Erythroblast (primary cell): ENCODE measurements around the gene ZSCAN10.
"Not testable (repeated sequence)": the region's sequence is repeated elsewhere in the genome, so short reads cannot be mapped to it uniquely, and the experiment has no call there.

ENCODE experiments used
- DNase-seq, 2 experiments: peaks; one replicate each; lab custom pipeline; 2025; lab: John Stamatoyannopoulos, UW
- GATA1 ChIP-seq: IDR thresholded peaks from 2 replicates; pipeline ENCODE4 v1.6.1; 2011; ENCODE audit warnings: low read depth, mild to moderate bottlenecking, control low read depth, low read length, moderate library complexity
- POLR2A ChIP-seq: IDR thresholded peaks from 2 replicates; pipeline ENCODE4 v1.6.1; 2011; ENCODE audit warnings: mild to moderate bottlenecking, low read length

The ZSCAN10 gene

DNA sequence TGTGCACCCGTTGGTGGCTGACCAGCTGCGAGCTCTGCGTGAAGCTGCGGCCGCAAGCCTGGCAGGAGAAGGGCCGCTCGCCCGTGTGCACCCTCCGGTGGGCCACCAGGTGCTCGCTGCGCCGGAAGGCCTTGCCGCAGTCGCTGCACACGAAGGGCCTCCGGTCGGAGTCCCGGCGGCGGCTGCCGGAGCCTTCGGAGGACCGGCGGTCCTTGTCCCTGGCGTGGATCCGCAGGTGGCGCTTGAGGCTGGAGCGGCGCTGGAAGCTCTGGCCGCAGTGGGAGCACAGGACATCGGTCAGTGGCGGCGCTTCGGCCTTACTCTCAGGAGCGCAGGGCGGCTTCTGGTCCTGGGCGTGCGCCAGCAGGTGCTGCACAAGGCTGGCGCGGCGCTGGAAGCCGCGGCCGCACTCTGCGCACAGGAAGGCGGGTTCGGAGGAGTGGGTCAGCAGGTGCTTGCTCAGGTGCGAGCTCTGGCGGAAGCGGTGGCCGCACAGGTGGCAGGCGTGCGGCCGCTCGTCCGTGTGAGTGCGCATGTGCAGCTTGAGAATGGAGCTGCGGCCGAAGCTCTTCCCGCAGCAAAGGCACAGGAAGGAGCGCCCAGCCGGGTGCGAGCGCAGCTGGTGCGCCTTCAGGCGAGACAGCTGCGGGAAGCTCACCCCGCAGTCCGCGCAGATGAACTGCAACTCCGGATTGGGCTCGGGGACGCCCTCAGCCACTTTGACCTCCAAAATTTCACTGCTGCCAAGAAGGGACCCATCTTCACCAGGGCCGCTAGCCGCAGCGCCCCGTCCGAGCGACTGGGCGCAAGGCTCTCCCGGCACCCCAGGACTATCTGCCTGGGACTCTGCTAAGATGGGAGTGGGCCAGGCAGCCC, 9.1 kb downstream of the ZSCAN10 start:
- no peak for TF ChIP-seq POLR2A
- TF ChIP-seq GATA1: no peak
- no peak for DNase-seq

- no peak for DNase-seq
- TF ChIP-seq POLR2A (no peak), GATA1 (no peak)
Observed at GRCh38 chr16:3088925-3089716, 10.0 kb downstream of the ZSCAN10 start.

DNA sequence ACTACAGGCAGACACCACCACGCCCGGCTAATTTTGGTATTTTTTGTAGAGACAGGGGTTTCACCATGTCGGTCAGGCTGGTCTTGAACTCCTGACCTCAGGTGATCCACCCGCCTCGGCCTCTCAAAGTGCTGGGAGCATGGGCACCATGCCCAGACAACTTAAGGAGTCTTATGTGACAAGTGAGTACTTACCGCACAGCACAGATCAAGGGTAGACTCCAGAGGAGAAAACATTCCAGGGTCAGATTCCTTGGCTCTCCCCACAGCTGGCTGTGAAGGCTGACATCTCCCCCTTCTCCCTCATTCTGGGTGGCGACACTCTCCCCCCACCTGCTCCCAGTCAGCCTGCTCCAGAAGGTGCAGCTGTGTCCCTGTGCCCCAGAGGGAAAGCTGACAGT, 10.6 kb downstream of the ZSCAN10 start:
- TF ChIP-seq POLR2A: no peak
- no peak for TF ChIP-seq GATA1
- no peak for DNase-seq

DNA sequence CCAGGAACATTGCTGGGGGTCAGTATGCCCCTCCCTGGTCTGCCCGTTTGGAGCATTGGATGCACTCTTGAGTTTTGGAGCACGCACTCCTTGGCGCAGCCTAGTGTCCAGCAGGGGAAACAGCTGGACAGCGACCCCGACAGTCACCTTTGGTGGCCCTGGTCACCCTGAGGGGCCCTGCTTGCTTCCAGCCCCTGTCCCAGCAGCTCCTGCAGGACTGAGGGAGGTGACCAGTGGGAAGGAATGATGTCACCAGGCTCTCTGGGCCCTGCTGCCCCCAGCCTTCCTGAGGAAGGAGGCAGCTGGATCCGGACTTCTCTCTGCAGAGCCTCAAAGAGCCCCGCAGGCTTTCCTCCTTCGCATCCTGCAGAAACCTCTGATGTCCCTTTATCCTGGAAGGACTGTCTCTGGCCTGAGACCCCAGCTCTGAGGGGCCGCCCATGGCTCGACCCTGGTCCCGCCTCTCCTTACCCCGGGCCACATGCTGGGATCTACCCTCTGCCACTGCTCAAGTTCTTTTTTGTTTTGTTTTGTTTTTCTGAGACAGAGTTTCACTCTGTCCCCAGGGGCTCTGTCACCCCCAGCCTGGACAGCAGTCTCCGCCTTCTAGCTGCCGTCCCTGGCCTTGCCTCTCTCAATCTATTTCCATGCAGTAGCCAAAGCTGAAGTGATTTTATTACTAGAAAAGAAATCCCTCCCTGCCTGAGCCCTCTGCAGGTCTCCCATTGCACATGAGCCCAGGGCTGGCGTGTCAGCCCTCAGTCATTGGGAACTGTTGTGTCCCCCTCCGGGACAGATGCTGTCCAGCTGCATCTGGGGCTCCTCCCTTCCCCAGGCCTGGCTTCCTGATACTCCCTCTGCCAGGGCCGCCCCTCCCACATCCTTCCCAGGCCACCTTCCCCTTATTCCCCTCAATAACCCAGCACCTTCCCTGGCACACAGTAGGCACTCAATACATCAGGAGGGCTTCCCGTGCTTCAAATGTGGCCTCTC, 11.6 kb downstream of the ZSCAN10 start:
- DNase-seq: no peak
- TF ChIP-seq GATA1: no peak
- TF ChIP-seq POLR2A: no peak

GRCh38 chr16:3086596-3087242, 12.4 kb downstream of the ZSCAN10 start:
- no peak for DNase-seq
- TF ChIP-seq POLR2A: no peak
- no peak for TF ChIP-seq GATA1

DNA sequence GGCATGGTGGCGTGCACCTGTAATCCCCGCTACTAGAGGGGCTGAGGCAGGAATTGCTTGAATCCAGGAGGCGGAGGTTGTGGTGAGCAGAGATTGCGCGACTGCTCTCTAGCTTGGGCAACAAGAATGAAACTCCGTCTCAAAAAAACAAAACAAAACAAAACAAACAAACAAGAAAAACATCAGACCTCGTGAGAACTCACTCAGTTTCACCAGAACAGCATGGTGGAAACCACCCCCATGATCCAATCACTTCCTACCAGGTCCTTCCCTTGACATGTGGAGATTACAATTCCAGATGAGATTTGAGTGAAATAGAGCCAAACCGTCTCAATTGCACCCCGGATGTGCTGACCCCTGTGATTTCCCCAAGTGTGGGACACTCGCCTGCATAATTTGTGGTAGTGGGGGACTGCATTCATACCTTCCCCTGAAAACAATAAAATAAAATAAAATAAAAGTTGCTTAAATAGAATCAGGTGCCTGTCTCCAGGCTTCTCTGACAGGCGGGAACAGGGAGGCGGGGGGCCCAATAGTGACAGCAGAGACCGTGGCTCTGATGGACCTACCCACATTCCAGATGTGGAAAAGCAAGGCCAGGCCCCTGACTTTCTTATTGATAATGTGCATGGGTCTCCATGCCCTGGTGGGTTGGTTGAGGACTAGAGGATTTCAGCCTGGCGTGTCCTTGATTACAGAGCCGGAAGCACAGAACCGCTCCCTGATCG, 13.1 kb downstream of the ZSCAN10 start:
- no peak for DNase-seq
- TF ChIP-seq GATA1: no peak
- no peak for TF ChIP-seq POLR2A

DNA sequence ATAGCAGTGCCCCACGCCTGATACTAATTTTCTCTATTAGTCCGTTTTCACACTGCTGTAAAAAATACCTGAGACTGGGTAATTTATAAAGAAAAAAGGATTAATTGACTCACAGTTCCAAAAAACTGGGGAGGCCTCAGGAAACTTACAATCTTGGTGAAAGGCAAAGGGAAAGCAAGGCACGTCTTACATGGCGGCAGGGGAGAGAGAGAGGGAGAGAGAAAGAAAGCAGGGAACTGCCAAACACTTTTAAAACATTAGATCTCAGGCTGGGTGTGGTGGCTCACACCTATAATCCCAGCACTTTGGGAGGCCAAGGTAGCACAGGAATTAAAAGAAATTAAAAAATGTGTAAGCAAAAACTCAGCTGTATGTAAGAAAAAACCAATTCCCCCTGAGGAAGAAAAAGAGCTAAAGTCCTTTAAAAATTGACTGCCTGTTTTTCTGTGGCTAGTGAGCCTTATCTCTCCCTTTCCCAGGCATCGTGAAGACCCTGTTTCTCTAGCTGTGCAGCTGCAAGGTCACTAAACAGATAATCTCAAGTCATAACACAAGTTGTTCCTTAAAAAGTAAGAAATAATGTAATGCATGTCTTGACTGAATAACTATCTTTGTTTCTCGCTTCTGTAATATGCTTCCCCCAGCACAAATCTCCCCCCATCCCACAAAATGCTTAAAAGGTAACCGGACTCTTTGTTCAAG, 14.0 kb downstream of the ZSCAN10 start:
- no peak for TF ChIP-seq GATA1
- DNase-seq: no peak

DNA sequence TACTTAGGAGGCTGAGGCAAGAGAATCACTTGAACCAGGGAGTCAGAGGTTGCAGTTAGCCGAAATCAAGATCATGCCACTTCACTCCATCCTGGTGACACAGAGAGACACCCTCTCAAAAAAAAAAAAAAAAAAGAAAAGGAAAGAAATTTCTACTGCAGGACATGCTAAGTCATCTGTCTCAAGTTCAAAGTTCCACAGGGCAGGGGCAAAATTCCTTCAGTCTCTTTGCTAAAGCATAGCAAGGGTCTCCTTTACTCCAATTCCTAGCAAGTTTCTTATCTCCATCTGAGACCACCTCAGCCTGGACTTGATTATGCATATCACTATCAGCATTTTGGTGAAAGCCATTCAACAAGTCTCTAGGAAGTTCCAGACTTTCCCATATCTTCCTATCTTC, 14.6 kb downstream of the ZSCAN10 start:
- TF ChIP-seq GATA1 (no peak), POLR2A (no peak)
- DNase-seq: no peak

DNA sequence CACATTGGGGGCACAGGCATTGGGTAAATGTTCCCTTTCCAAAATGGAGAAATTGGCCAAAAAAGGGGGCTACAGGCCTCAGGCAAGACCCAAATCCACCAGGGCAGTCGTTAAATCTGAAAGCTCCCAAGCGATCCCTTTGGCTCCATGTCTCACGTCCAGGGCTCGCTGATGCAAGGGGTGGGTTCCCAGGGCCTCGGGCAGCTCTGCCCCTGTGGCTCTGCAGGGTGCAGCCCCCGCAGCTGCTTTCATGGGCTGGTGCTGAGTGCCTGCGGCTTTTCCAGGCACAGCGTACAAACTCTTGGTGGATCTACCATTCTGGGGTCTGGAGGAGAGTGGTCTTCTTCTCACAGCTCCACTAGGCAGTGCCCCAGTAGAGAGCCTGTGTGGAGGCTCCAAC, 15.7 kb downstream of the ZSCAN10 start:
- not testable (repeated sequence) for DNase-seq

GRCh38 chr16:3081957-3082356, 17.1 kb downstream of the ZSCAN10 start:
- not testable (repeated sequence) for DNase-seq

DNA sequence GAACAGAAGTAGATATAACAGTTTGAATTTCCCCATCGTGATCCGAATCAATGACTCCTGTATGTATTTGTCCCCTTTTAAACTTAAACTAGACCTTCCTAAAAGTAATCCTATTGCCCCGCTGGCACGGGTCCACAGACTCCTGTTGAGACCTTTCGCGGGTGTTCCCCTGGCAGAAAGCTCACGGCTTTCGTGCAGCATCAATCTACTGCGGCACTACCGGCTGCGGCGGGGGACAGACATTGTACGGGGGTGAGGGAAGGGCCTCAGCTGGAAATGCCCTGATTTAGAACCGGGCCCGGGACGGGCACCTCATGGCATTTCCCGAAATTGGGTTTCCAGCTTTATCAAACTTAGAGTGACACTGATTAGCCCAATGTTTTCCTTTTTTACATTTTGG, 19.1 kb downstream of the ZSCAN10 start:
- no peak for TF ChIP-seq GATA1
- TF ChIP-seq POLR2A: no peak

GRCh38 chr16:3076577-3076976, 22.5 kb downstream of the ZSCAN10 start:
- no peak for TF ChIP-seq GATA1
- no peak for TF ChIP-seq POLR2A
- DNase-seq: no peak

More for the DNA sequence above, 19.1 kb downstream of the ZSCAN10 start:
- DNase-seq: no peak

DNA sequence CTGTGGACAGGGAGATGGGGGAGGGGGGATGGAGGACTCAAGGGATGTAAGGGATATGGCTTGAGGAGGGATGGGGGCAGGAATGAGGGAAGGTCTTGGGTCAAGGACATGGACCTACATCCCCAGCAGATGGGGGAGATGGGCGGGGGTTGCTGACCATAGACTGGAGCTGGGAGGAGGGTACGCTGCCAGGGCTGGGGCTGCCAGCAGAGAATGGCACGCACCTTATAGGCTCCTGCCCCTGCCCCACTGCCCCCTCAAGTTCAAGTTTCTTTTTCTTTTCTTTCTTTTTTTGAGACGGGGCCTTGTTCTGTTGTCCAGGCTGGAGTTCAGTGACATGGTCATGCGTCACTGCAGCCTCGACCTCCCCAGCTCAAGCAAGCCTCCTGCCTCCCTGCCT, 23.1 kb downstream of the ZSCAN10 start:
- not testable (repeated sequence) for DNase-seq
